IPS DF 4.7 (cell line): Measurements from ENCODE around the gene G6PC3.
"Not testable (repeated sequence)": the region's sequence is repeated elsewhere in the genome, so short reads cannot be mapped to it uniquely, and the experiment has no call there.

ENCODE experiments used
- DNase-seq: peaks from one replicate; pipeline ENCODE4 v3.0.0-alpha.2; 2013; ENCODE audit warnings: low spot score; ENCODE audit errors: extremely low read depth

The G6PC3 gene

GRCh38 chr17:44070455-44071197 is at the start of gene G6PC3:
G6PC3 (plus strand) TSS chr17:44070735; CDS start chr17:44070966, 231 bp downstream.
- DNase-seq = peak; percentile 90

- not testable (repeated sequence) for DNase-seq
Observed at GRCh38 chr17:44021227-44021626, 49.3 kb upstream of the G6PC3 start.

- DNase-seq = no peak
Observed at GRCh38 chr17:44022246-44022645, 48.3 kb upstream of the G6PC3 start.

DNA sequence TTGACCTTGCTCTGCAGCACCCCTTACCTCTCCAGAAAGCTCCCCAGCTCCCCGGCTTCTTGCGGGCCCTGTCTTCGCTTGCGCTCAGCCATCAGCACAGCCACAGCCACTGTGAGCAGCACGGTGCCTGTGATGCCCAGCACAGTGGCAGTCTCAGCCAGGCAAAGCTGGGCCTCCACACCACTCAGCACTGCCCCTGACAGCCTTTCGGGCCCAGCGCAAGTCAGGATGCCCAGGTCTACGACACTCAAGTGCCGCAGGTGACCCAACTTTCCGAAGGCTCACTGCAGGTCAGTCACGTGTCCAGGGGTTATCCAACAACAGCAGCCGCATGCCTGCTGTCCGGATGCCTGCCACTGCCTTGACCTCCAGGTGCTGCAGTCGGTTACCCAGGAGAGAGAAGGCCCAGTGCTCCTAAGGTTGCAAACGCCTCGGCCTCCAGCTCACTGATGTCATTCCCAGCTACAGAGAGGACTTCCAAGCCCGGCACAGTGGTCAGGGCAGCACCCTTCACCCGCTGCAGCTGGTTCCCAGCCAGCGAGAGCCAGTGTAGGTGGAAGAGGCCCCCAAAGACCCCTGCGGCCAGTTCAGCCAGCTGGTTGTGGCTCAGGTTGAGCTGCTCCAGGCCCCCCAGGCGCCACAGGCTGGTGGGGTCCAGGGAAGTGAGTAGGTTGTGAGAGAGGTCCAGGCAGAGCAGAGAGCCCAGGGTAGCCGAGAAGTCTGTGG is 46.8 kb upstream of the G6PC3 start:
- DNase-seq = no peak

- no peak for DNase-seq
Observed at GRCh38 chr17:44024271-44024663, 46.3 kb upstream of the G6PC3 start.

- DNase-seq = no peak
Observed at GRCh38 chr17:44024853-44025252, 45.7 kb upstream of the G6PC3 start.

GRCh38 chr17:44029736-44030135 is 40.8 kb upstream of the G6PC3 start:
- DNase-seq = no peak

GRCh38 chr17:44030482-44030881 is 40.1 kb upstream of the G6PC3 start:
- DNase-seq = no peak

- no peak for DNase-seq
Observed at GRCh38 chr17:44033861-44034408, 36.6 kb upstream of the G6PC3 start.

GRCh38 chr17:44034688-44035087 is 35.8 kb upstream of the G6PC3 start:
- DNase-seq = not testable (repeated sequence)

DNA sequence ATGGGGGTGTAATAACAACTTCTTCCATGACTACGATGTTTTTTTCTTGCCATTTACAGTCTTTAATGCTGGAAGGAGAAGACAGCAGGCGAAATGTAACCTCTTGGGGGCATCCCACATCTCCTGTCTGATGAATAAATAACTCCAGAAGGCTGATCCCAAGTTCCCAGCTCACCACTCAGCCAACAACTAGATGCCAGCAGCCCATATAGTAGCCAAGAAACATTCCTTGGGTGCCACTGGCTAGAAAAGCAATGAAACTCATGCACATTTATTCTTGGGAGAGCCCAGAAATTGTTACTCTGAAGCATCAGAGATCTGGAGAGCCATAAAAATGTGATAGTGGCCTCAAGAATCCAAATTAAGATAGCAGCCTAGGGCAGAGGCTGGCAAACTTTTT is 33.1 kb upstream of the G6PC3 start:
- no peak for DNase-seq

DNA sequence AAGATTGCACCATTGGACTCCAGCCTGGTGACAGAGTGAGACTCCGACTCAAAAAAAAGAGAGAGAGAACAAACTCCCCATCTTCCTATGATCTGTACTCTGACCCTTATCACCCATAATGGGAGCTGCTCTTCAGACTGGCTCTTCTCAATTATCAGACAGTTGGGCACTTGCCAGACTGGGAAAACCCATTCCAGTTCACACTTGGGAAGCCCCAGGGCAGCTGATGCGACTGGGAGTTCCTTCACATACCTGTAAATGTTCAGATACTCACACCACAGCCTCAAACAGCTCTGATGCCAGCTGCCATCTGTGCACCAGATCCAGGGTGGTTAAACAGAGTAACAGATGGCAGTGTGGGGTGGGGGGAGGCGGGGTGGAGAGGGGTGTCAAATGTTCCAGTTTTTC is 31.9 kb upstream of the G6PC3 start:
- DNase-seq = no peak

- DNase-seq = no peak
Observed at GRCh38 chr17:44039829-44040635, 30.5 kb upstream of the G6PC3 start.

DNA sequence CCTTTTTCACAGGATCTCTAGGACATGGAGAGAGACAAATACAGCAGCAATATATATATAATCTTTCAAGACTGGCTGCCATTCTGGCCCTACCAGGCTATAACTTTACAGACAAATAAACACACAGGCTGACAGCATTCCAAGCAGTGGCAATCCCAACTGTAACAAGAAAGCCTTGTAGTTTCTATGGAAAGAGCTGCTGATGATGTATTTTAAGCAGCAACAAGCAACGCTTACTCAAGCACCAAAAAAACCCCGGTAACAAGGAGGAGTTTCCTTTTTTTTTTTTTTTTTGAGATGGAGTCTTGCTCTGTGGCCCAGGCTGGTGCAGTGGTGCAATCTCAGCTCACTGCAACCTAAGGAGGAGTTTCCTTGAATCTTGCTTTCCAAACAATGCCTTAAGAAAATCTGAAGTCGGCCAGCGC is 27.3 kb upstream of the G6PC3 start:
- DNase-seq = no peak

GRCh38 chr17:44044071-44044470 is 26.5 kb upstream of the G6PC3 start:
- DNase-seq = no peak

- DNase-seq = no peak
Observed at GRCh38 chr17:44045486-44045885, 25.0 kb upstream of the G6PC3 start.

GRCh38 chr17:44046893-44047292 is 23.6 kb upstream of the G6PC3 start:
- not testable (repeated sequence) for DNase-seq

- no peak for DNase-seq
Observed at GRCh38 chr17:44049294-44050060, 21.1 kb upstream of the G6PC3 start.

- DNase-seq = no peak
Observed at GRCh38 chr17:44053125-44053872, 17.2 kb upstream of the G6PC3 start.
